ENCODE measurements around the gene RFX7.

The RFX7 gene

GRCh38 chr15:56045068-56045748 lies 198.5 kb downstream of the RFX7 start:
- no peak for DNase-seq (ENCODE audit: low read depth)

GRCh38 chr15:56042982-56043980 lies 200.4 kb downstream of the RFX7 start:
- DNase-seq (ENCODE audit: low read depth), result no peak

GRCh38 chr15:56042498-56042897 lies 201.2 kb downstream of the RFX7 start:
- no peak for DNase-seq (ENCODE audit: low read depth)

GRCh38 chr15:56042031-56042430 lies 201.6 kb downstream of the RFX7 start:
- DNase-seq (ENCODE audit: low read depth), result no peak

GRCh38 chr15:56040081-56041035 lies 203.3 kb downstream of the RFX7 start:
- DNase-seq (ENCODE audit: low read depth), result no peak

GRCh38 chr15:56038707-56039106 lies 205.0 kb downstream of the RFX7 start:
- no peak for DNase-seq (ENCODE audit: low read depth)

GRCh38 chr15:56038015-56038414 lies 205.7 kb downstream of the RFX7 start:
- DNase-seq (ENCODE audit: low read depth), result no peak
